ENCODE data around the gene GDPD5. TPM values are rescaled to one million over a fixed set of nuclear protein-coding genes. Genes with fewer than 3 reads are reported as not detected.

Gene GDPD5
- total and polyA plus RNA-seq, 9 of the 15 experiments (the other 6 are each of a cell fraction or from before 2014, with no cell fraction given): 0.32 to 27.3 (median 8.0) TPM

DNA sequence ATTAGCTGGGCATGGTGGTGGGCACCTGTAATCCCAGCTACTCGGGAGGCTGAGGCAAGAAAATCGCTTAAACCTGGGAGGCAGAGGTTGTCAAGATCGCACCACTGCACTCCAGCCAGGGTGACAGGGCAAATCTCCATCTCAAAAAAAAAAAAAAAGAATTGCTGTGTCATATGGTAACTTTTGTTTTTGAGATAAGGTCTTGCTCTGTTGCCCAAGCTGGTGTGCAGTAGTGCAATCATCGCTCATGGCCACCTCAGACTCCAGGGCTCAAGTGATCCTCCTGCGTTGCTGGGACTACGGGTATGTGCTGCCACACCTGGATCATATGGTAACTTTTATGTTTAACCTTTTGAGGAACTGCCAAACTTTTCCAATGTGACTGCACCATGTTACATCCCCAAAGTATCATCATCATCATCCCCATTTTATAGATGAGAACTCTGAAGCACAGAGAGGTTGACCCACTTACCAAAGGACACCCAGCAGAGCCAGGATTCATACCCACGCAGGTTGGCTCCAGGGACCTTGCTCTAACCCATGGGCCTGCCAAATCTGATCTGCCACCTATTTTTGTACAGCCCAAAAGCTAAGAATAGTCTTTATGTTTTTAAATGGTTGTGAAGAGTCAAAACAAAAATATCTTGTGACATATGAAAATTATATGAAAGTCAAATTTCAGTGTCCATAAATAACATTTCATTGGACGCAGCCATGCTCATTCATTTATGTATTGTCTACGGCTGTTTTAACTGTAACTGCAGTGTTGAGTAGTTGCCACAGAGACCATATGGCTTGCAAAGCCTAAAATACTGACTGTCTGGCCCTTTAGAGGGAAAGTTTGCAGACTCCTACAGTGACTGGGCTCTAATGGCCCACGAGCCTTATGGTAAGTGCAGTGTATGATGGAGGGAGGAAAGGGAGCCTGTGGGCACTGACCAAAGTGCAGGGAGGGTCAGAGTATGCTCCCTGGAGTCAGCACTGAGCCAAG lies 45.3 kb downstream of the GDPD5 start (continued):
- TF ChIP-seq HNRNPUL1 (IDR thresholded peaks at IDR 0.05; ENCODE audit: low read length) (no peak), MLLT1 (IDR thresholded peaks at IDR 0.05) (0 out of 4 replicates have a peak, but pooled peaks of 1 of the 2 experiments have one; percentile 31), LCOR (CRISPR knock-in tag; IDR thresholded peaks at IDR 0.05) (no peak), ZNF384 (IDR thresholded peaks at IDR 0.05; ENCODE audit: low read depth, low read length) (peak; percentile 98), NCOA4 (IDR thresholded peaks at IDR 0.05; ENCODE audit: partially characterized antibody) (peak; percentile 38), ZNF589 (CRISPR knock-in tag; IDR thresholded peaks at IDR 0.05; ENCODE audit: low read depth) (0 out of 2 replicates have a peak, but pooled peaks have one; percentile 60), TCFL5 (CRISPR knock-in tag; conservative IDR thresholded peaks at IDR 0.05) (no peak)

GRCh38 chr11:75479597-75480145 lies 46.1 kb downstream of the GDPD5 start:
- in situ Hi-C loops (cut with MboI): no loop called here
- ATAC-seq (no peak), FAIRE-seq (no peak), DNase-seq (ENCODE audit: extremely low read depth in 1 of 4, low spot score in 3 of 4) (no peak)
- peak; percentile 83; the same call in 1 of the 2 replicates for TF ChIP-seq TSC22D4 (tag; IDR thresholded peaks at IDR 0.05)
- TF ChIP-seq ZNF23 (CRISPR knock-in tag; IDR thresholded peaks at IDR 0.05): no peak
- TF ChIP-seq HLTF (IDR thresholded peaks at IDR 0.05): no peak
- TF ChIP-seq NFRKB (IDR thresholded peaks at IDR 0.05; ENCODE audit: low read depth): peak; percentile 28; the same call in 1 of the 2 replicates
- TF ChIP-seq DACH1 (IDR thresholded peaks at IDR 0.05; ENCODE audit: partially characterized antibody): peak; percentile 6
- TF ChIP-seq SP1 (CRISPR knock-in tag; IDR thresholded peaks at IDR 0.05): no peak
- peak; percentile 41 for TF ChIP-seq PHF20 (IDR thresholded peaks at IDR 0.05; ENCODE audit: partially characterized antibody)
- BruUV-seq (replicated peaks): no TSS peak
- ChIA-PET CTCF (ENCODE audit: low intra/inter-chr PET ratio) (no interaction called here), POLR2A (interaction anchor here (0.7 to 1.1 kb wide), 3 partner anchors 11 to 55 kb away, joined by 3 read pairs; no protein-coding TSS in a partner anchor)
- intact Hi-C loops (cut with micrococcal nuclease): no loop called here
- H2AFZ ChIP-seq (ENCODE audit: low read depth, low read length): no peak overlapping the region
- no peaks in the 10 kb centered on the region for H3K9me3 ChIP-seq (replicated peaks; ENCODE audit: control insufficient read depth, insufficient read depth, low read depth, low read length)
- peaks cover 4% of the 10 kb centered on the region for H3K9me1 ChIP-seq (ENCODE audit: control insufficient read depth, insufficient read depth, low read length)
- no peaks in the 10 kb centered on the region for H3K79me2 ChIP-seq (ENCODE audit: control insufficient read depth, insufficient read depth, low read length)
- H3K27me3 ChIP-seq (ENCODE audit: control insufficient read depth in 2 of 2, insufficient read depth in 2 of 2, low read length in 2 of 2): no peaks in the 10 kb centered on the region
- peak overlapping the region; percentile 69 for H3K27ac ChIP-seq (ENCODE audit: extremely low read depth, low read depth, low read length)
- no peak overlapping the region for H3K4me3 ChIP-seq
- WGBS (ENCODE audit: insufficient coverage, low coverage, missing lambda C conversion rate): 44% methylated on average over 4 of the region's 4 CpGs
- no peak overlapping the region; the same call in 1 of the 2 replicates for H3K4me2 ChIP-seq (ENCODE audit: insufficient read depth, low read length)
- H3K4me1 ChIP-seq (replicated peaks in 1 of 2; ENCODE audit: control insufficient read depth in 2 of 2, insufficient read depth in 2 of 2, low read length in 2 of 2): peaks cover 62 to 69% of the 10 kb centered on the region in 2 experiments
- H3K36me3 ChIP-seq (ENCODE audit: control insufficient read depth, insufficient read depth, low read length): no peaks in the 10 kb centered on the region
- no peaks in the 10 kb centered on the region for H4K20me1 ChIP-seq (replicated peaks; ENCODE audit: control insufficient read depth, insufficient read depth, low read length)
- no peak overlapping the region; a peak in 1 of 4 replicates for H3K9ac ChIP-seq (ENCODE audit: insufficient read depth in 1 of 2, low read depth in 2 of 2, low read length in 2 of 2)
